Mucosa of rectum (tissue), 2 donors: ENCODE data around the gene HAO2.
"Not testable (repeated sequence)": the region's sequence is repeated elsewhere in the genome, so short reads cannot be mapped to it uniquely, and the experiment has no call there.

Source experiments
- H3K27ac ChIP-seq, 2 donors: one replicate each; pipeline ENCODE4 v1.7.0; 2013; ENCODE audit warnings: inconsistent platforms in 2 of 2, low read depth in 2 of 2, low read length in 2 of 2
- H3K27me3 ChIP-seq, 2 donors: one replicate each; pipeline ENCODE4 v1.7.0; 2013; ENCODE audit warnings: low read length in 2 of 2; ENCODE audit not compliant: control insufficient read depth in 2 of 2, insufficient read depth in 2 of 2
- H3K36me3 ChIP-seq, 2 donors: one replicate each; pipeline ENCODE4 v1.7.0; 2013; ENCODE audit warnings: low read length in 2 of 2; ENCODE audit not compliant: control insufficient read depth in 2 of 2, insufficient read depth in 2 of 2
- H3K4me1 ChIP-seq, 2 donors: one replicate each; pipeline ENCODE4 v1.7.0; 2013; ENCODE audit warnings: low read length in 2 of 2, mild to moderate bottlenecking in 1 of 2; ENCODE audit not compliant: control insufficient read depth in 2 of 2, insufficient read depth in 2 of 2
- H3K4me3 ChIP-seq, 2 donors: one replicate each; pipeline ENCODE4 v1.7.0; 2013; ENCODE audit warnings: low read length in 2 of 2
- H3K9ac ChIP-seq, 2 donors: one replicate each; pipeline ENCODE4 v1.7.0; 2013; ENCODE audit warnings: low read length in 2 of 2, low read depth in 1 of 2, mild to moderate bottlenecking in 1 of 2
- H3K9me3 ChIP-seq, 2 donors: one replicate each; pipeline ENCODE4 v1.7.0; 2013; ENCODE audit warnings: low read length in 2 of 2; ENCODE audit not compliant: control insufficient read depth in 2 of 2
- donor health status: healthy.
- donor health status: Normal muscosa, but diverticular disease.

HAO2 gene

DNA sequence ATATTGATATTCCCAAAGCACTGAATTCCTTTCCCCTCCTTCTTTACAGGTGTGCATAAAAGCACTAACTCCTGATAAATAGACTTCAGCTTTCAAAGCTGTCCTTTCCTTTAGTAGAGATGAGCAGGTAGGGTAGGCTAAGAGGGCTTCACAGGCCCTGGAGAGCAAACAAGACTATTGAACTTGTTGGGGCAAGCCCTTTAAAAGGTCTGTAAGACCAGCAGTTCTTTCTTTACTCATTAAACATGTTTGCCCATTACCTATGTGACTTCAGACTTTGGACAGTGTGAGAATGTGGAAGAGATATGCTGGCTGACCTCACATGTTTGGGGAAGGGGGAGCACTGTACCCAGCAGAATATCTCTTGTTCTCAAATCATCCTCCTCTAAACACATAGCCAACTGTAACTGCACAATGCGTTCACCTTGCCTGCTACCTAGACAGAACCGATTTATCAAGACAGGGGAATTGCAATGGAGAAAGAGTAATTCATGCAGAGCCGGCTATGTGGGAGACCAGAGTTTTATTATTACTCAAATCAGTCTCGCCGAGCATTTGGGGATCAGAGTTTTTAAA, 27.1 kb upstream of the HAO2 start:
- no peak overlapping the region for H3K9ac ChIP-seq
- no peaks in the 10 kb centered on the region for H3K4me1 ChIP-seq

GRCh38 chr1:119345398-119345797, 23.2 kb upstream of the HAO2 start:
- H3K4me1 ChIP-seq: no peaks in the 10 kb centered on the region
- no peaks in the 10 kb centered on the region for H3K36me3 ChIP-seq
- no peak overlapping the region for H3K9ac ChIP-seq
- H3K9me3 ChIP-seq: no peaks in the 10 kb centered on the region
- H3K27me3 ChIP-seq: no peaks in the 10 kb centered on the region
- H3K27ac ChIP-seq: no peak overlapping the region
- no peak overlapping the region for H3K4me3 ChIP-seq

More for the DNA sequence above, 27.1 kb upstream of the HAO2 start:
- H3K27ac ChIP-seq: no peak overlapping the region
- no peaks in the 10 kb centered on the region for H3K27me3 ChIP-seq
- H3K4me3 ChIP-seq: no peak overlapping the region
- H3K36me3 ChIP-seq: no peaks in the 10 kb centered on the region
- H3K9me3 ChIP-seq: no peaks in the 10 kb centered on the region

- Histone ChIP-seq H3K27ac (no peak overlapping the region), H3K9me3 (no peaks in the 10 kb centered on the region), H3K36me3 (no peaks in the 10 kb centered on the region), H3K27me3 (no peaks in the 10 kb centered on the region), H3K4me1 (no peaks in the 10 kb centered on the region), H3K9ac (no peak overlapping the region), H3K4me3 (no peak overlapping the region)
Measured at GRCh38 chr1:119347858-119348257, 20.7 kb upstream of the HAO2 start.

- H3K9ac ChIP-seq: no peak overlapping the region
- no peaks in the 10 kb centered on the region for H3K9me3 ChIP-seq
- H3K36me3 ChIP-seq: no peaks in the 10 kb centered on the region
- no peak overlapping the region for H3K4me3 ChIP-seq
- H3K27ac ChIP-seq: no peak overlapping the region
- H3K4me1 ChIP-seq: no peaks in the 10 kb centered on the region
- H3K27me3 ChIP-seq: no peaks in the 10 kb centered on the region
Measured at GRCh38 chr1:119348941-119349340, 19.6 kb upstream of the HAO2 start.

GRCh38 chr1:119350866-119351265, 17.7 kb upstream of the HAO2 start:
- not testable (repeated sequence) for H3K36me3 ChIP-seq, H3K4me3 ChIP-seq, H3K27ac ChIP-seq, H3K27me3 ChIP-seq, H3K9ac ChIP-seq, H3K9me3 ChIP-seq, H3K4me1 ChIP-seq

- H3K9me3 ChIP-seq: no peaks in the 10 kb centered on the region
- H3K27me3 ChIP-seq: no peaks in the 10 kb centered on the region
- H3K9ac ChIP-seq: no peak overlapping the region
- no peak overlapping the region for H3K27ac ChIP-seq
- no peaks in the 10 kb centered on the region for H3K4me1 ChIP-seq
- no peaks in the 10 kb centered on the region for H3K36me3 ChIP-seq
- no peak overlapping the region for H3K4me3 ChIP-seq
Measured at GRCh38 chr1:119351997-119352396, 16.6 kb upstream of the HAO2 start.

GRCh38 chr1:119353836-119354235, 14.7 kb upstream of the HAO2 start:
- no peak overlapping the region for H3K9ac ChIP-seq
- no peaks in the 10 kb centered on the region for H3K36me3 ChIP-seq
- no peaks in the 10 kb centered on the region for H3K4me1 ChIP-seq
- no peak overlapping the region for H3K4me3 ChIP-seq
- no peak overlapping the region for H3K27ac ChIP-seq
- H3K27me3 ChIP-seq: no peaks in the 10 kb centered on the region
- H3K9me3 ChIP-seq: no peaks in the 10 kb centered on the region

- Histone ChIP-seq H3K4me3 (no peak overlapping the region), H3K9me3 (no peaks in the 10 kb centered on the region), H3K27me3 (no peaks in the 10 kb centered on the region), H3K27ac (no peak overlapping the region), H3K9ac (no peak overlapping the region), H3K4me1 (no peaks in the 10 kb centered on the region), H3K36me3 (no peaks in the 10 kb centered on the region)
Measured at GRCh38 chr1:119358636-119359035, 9.9 kb upstream of the HAO2 start.

GRCh38 chr1:119359730-119360129, 8.9 kb upstream of the HAO2 start:
- Histone ChIP-seq H3K36me3 (no peaks in the 10 kb centered on the region), H3K27me3 (no peaks in the 10 kb centered on the region), H3K4me3 (no peak overlapping the region), H3K4me1 (no peaks in the 10 kb centered on the region), H3K9me3 (no peaks in the 10 kb centered on the region), H3K27ac (no peak overlapping the region), H3K9ac (no peak overlapping the region)

- no peaks in the 10 kb centered on the region for H3K4me1 ChIP-seq
- H3K4me3 ChIP-seq: no peak overlapping the region
- no peaks in the 10 kb centered on the region for H3K27me3 ChIP-seq
- no peaks in the 10 kb centered on the region for H3K36me3 ChIP-seq
- H3K9me3 ChIP-seq: no peaks in the 10 kb centered on the region
- H3K9ac ChIP-seq: no peak overlapping the region
- H3K27ac ChIP-seq: no peak overlapping the region
Measured at GRCh38 chr1:119361205-119361604, 7.4 kb upstream of the HAO2 start.
